Right kidney (tissue), 9 donors: ENCODE data around the gene MFAP1.
A peak's percentile ranks its signal among the peaks of the same experiment; 100 is the strongest.
"Not testable (repeated sequence)": the region's sequence is repeated elsewhere in the genome, so short reads cannot be mapped to it uniquely, and the experiment has no call there.

Experiments
- DNase-seq: peaks from one replicate; pipeline ENCODE4 v3.0.0-alpha.2; 2016
- long read RNA-seq, 8 donors: transcript quantifications; one replicate each; lab custom pipeline, GENCODE V29; 2026

Gene MFAP1
- long read RNA-seq, donor 1, transcript MFAP1-201 (9 exons, 2,155 nt), result major isoform, 8 of 39 reads
- long read RNA-seq, donor 1, partial matches to known transcripts, result 30 of 39 reads
- long read RNA-seq, donor 1, other reads (novel, unspliced or antisense), result 0 of 39 reads
- long read RNA-seq, donor 2, transcript MFAP1-201 (9 exons, 2,155 nt), result major isoform, 5 of 14 reads
- long read RNA-seq, donor 2, partial matches to known transcripts, result 9 of 14 reads
- long read RNA-seq, donor 2, other reads (novel, unspliced or antisense), result 0 of 14 reads
- long read RNA-seq, donor 3, transcript MFAP1-201 (9 exons, 2,155 nt), result major isoform, 7 of 7 reads
- long read RNA-seq, donor 3, partial matches to known transcripts, result 0 of 7 reads
- long read RNA-seq, donor 3, other reads (novel, unspliced or antisense), result 0 of 7 reads
- long read RNA-seq, donor 4, transcript MFAP1-201 (9 exons, 2,155 nt), result major isoform, 8 of 16 reads
- long read RNA-seq, donor 4, partial matches to known transcripts, result 6 of 16 reads
- long read RNA-seq, donor 4, other reads (novel, unspliced or antisense), result 0 of 16 reads
- long read RNA-seq, donor 5, transcript MFAP1-201 (9 exons, 2,155 nt), result major isoform, 15 of 21 reads
- long read RNA-seq, donor 5, partial matches to known transcripts, result 5 of 21 reads
- long read RNA-seq, donor 5, other reads (novel, unspliced or antisense), result 0 of 21 reads
- long read RNA-seq, donor 6, transcript MFAP1-201 (9 exons, 2,155 nt), result major isoform, 9 of 19 reads
- long read RNA-seq, donor 6, partial matches to known transcripts, result 10 of 19 reads
- long read RNA-seq, donor 6, other reads (novel, unspliced or antisense), result 0 of 19 reads
- long read RNA-seq, donor 7, result 0 reads
- long read RNA-seq, donor 8, transcript MFAP1-201 (9 exons, 2,155 nt), result major isoform, 12 of 13 reads
- long read RNA-seq, donor 8, partial matches to known transcripts, result 0 of 13 reads
- long read RNA-seq, donor 8, other reads (novel, unspliced or antisense), result 0 of 13 reads

GRCh38 chr15:43824302-43825246 lies at the start of gene MFAP1:
MFAP1 (minus strand) TSS chr15:43824690; CDS start chr15:43824569, 121 bp downstream.
- peak; percentile 88 for DNase-seq

GRCh38 chr15:43873651-43874050 lies 49.2 kb upstream of the MFAP1 start:
- DNase-seq, result no peak

- DNase-seq, result no peak
Observed at GRCh38 chr15:43872416-43873020, 48.0 kb upstream of the MFAP1 start.

DNA sequence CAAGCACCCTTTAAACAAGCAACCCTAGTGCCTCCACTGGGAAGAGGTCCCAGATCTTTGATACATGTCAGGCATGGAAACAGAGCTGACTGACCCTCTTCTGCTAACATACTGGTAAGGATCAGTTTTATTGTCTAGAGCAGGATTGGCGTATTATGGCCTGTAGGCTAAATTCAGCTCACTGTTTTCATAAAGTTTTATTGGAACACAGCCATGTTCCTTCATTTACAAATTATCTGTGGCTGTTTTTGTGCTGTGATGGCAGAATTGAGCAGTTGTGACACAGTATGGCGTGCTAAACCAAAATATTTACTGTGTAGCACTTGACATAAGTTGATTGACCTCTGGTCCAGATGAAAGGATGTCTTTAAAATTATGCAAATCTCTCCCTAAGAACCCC lies 47.3 kb upstream of the MFAP1 start:
- no peak for DNase-seq

GRCh38 chr15:43868406-43868805 lies 43.9 kb upstream of the MFAP1 start:
- DNase-seq, result no peak

DNA sequence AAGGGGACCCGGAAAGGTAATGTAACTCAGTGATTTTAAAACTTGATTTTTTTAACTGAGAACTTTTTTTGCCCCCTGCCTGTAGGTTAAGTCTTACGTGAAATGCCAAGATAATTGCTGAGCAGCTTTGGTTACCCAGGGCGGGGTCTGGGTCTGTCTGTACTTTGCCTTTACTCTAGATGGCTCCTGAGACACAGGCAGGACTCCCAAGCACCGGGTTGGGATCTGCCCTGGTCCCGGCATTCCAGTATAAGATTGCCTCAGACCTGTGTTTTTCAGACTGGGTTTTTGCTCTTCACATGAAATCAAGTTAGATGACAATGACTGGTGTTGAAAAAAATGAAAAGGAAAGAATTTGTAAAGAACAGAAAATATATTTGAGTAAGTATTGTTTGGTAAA lies 42.6 kb upstream of the MFAP1 start:
- DNase-seq, result no peak

DNA sequence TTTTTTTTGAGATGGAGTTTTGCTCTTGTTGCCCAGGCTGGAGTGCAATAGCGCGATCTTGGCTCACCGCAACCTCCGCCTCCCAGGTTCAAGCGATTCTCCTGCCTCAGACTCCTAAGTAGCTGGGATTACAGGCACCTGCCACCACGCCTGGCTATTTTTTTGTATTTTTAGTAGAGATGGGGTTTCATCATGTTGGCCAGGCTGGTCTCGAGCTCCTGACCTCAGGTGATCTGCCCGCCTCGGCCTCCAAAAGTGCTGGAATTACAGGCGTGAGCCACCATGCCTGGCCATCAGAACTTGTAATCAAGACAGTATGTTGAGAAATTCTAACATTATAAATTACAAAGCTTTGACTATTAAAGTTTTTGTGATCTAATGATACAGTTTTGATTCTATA lies 42.1 kb upstream of the MFAP1 start:
- DNase-seq, result not testable (repeated sequence)

GRCh38 chr15:43859546-43859945 lies 35.1 kb upstream of the MFAP1 start:
- DNase-seq, result no peak

DNA sequence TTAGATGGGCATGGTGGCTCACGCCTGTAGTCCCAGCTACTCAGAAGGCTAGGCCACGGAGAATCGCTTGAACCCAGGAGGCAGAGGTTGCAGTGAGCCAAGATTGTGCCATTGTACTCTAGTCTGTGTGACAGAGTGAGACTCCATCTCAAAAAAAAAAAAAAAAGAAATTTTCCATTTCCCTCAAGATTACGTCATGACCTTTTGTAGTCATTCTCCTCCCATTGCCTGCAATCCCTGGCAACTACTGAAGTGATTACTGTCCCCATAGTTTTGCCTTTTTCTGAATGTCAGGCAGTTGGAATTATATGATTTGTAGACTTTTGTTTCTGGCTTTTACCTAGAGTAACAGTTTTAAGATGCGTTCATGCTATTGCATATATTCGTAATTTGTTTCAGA lies 30.3 kb upstream of the MFAP1 start:
- no peak for DNase-seq

- no peak for DNase-seq
Observed at GRCh38 chr15:43852607-43853006, 28.1 kb upstream of the MFAP1 start.

- no peak for DNase-seq
Observed at GRCh38 chr15:43851251-43851650, 26.8 kb upstream of the MFAP1 start.

DNA sequence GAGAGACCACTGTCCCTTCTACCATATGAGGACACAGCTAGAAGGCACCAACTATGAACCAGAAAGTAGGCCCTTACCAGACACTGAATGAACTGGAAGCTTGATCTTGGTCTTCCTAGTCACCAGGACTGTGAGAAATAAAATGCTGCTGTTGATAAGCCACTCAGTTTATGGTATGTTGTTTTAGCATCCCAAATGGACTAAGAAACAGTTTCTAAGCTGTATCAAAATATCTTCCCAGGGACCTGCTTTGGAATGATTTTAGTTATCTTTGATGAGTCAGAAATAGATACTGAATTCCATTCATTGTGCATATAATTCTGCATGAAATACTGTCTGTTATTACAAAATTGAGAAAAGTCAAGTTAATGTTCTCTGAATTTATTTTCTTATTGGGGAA lies 20.9 kb upstream of the MFAP1 start:
- DNase-seq, result no peak

DNA sequence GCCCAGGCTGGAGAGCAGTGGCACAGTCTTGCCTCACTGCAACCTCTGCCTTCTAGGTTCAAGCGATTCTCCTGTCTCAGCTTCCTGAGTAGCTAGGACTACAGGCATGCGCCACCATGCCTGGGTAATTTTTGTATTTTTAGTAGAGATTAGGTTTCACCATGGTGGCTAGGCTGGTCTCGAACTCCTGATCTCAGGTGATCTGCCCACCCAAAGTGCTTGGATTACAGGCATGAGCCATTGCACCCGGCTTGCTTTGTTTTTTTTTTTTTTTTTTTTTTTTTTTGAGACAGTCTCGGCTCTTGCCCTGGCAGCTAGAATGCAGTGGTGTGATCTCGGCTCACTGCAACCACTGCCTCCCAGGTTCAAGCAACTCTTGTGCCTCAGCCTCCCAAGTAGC lies 8.0 kb upstream of the MFAP1 start:
- DNase-seq, result not testable (repeated sequence)

- not testable (repeated sequence) for DNase-seq
Observed at GRCh38 chr15:43831519-43832052, 7.1 kb upstream of the MFAP1 start.

GRCh38 chr15:43830691-43831275 lies 6.3 kb upstream of the MFAP1 start:
- DNase-seq, result not testable (repeated sequence)

DNA sequence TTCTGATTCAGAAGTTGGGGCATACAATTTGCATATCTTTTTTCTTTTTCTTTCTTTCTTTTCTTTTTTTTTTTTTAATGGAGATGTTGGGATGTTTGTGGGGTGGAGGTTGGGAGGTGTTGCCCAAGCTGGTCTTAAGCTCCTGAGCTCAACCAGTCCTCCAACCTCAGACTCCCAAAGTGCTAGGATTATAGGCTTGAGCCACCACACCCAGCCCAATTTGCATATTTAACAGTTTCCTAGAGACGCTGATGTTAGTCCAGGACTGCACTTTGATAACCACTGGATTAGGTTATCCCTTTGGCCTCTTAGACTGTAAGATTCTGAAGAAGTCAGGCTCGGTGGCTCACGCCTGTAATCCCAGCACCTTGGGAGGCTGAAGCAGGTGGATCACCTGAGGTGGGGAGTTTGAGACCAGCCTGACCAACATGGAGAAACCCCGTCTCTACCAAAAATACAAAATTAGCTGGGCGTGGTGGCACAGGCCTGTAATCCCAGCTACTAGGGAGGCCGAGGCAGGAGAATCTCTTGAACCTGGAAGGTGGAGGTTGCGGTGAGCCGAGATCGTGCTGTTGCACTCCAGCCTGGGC lies 5.6 kb upstream of the MFAP1 start:
- DNase-seq, result not testable (repeated sequence)

- DNase-seq, result no peak
Observed at GRCh38 chr15:43828061-43828657, 3.7 kb upstream of the MFAP1 start.

DNA sequence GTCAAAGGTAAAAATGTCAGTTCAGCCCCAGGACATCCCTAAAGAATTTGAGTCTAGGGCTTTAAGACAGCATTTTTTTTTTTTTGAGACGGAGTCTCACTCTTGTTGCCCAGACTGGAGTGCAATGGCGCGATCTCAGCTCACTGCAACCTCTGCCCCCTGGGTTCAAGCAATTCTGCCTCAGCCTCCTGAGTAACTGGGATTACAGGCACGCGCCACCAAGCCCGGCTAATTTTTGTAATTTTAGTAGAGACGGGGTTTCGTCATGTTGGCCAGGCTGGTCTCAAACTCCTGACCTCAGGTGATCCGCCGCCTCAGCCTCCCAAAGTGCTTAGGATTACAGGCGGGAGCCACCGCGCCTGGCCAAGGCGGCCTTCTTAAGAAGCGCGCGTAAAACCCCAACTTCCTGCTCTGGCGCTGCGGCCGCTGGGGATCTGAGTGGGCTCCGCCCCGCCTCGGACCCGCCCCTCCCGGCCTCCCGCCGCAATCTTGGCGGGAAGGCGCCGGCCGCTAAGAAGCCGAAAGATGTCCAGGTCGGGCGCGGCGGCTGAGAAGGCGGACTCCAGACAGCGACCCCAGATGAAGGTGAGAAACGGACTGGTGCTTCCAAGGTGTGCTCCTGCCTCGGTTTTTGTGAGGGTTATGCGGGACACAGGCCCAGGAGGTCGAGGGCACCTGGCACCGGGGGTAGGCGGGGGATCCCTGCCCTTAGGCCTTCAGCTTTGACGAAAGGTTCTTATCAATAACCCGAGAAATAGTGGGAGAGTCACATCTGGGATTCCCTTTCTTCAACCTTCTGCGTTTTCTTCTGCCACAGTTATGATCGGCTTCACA lies 2.2 kb upstream of the MFAP1 start, which contains the start of gene WDR76:
WDR76 (plus strand) TSS at position 495 of the 834 bp plus-strand sequence; CDS start at position 526, 31 bp downstream.
- DNase-seq, result peak; percentile 76

DNA sequence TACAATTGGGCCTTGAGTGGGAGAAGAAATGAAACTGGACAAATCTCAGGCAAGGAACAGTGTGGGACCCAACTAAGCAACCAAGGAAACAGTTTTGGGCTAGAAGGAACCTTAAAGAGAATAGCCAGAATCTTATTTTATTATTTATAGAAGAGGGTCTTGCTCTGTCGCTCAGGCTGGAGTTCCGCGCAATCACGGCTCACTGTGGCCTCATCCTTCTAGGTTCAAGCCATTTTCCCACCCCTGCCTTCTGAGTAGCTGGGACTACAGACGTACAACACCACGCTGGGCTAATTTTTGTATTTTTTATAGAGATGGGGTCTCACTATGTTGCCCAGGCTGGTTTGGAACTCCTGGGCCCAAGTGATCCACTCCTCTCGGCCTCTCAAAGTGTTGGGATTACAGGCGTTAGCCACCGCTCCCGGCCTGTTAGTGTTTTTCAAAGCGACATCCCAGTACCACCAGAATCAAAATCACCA lies 1.6 kb upstream of the MFAP1 start:
- DNase-seq, result no peak
